RWPE2 (cell line): ENCODE measurements around the gene PTPN20.

Experiments
- ATAC-seq: fragments of 200-7000 bp; cut with Tn5 transposase; 3 replicates; pipeline ENCODE4 v1.9.1; 2021; ENCODE audit warnings: low read depth
- DNase-seq: peaks from one replicate; pipeline ENCODE4 v3.0.0-alpha.2; 2020; ENCODE audit warnings: low spot score
- H3K27ac ChIP-seq: fragments of 450-650 bp; 2 replicates; pipeline ENCODE4 v1.5.1; 2017; ENCODE audit warnings: mild to moderate bottlenecking; ENCODE audit not compliant: poor library complexity, severe bottlenecking
- H3K27me3 ChIP-seq: fragments of 250-450 bp; sonication (Bioruptor Pico); 2 replicates; pipeline ENCODE4 v1.5.1; 2021; ENCODE audit warnings: mild to moderate bottlenecking, moderate library complexity; ENCODE audit not compliant: insufficient read depth, poor library complexity, severe bottlenecking
- H3K36me3 ChIP-seq: fragments of 250-450 bp; sonication (Bioruptor Pico); 2 replicates; pipeline ENCODE4 v1.5.1; 2020; ENCODE audit warnings: low read depth, mild to moderate bottlenecking, moderate library complexity
- H3K4me1 ChIP-seq: fragments of 250-450 bp; sonication (Bioruptor Pico); 2 replicates; pipeline ENCODE4 v1.5.1; 2021; ENCODE audit warnings: mild to moderate bottlenecking, moderate library complexity; ENCODE audit not compliant: insufficient read depth, poor library complexity, severe bottlenecking
- H3K4me3 ChIP-seq: fragments of 250-450 bp; sonication (Bioruptor Pico); 2 replicates; pipeline ENCODE4 v1.5.1; 2021; ENCODE audit warnings: mild to moderate bottlenecking, moderate library complexity; ENCODE audit not compliant: severe bottlenecking
- H3K9me3 ChIP-seq: fragments of 250-450 bp; sonication (Bioruptor Pico); 2 replicates; pipeline ENCODE4 v1.5.1; 2021; ENCODE audit warnings: mild to moderate bottlenecking, moderate library complexity; ENCODE audit not compliant: severe bottlenecking
- TF ChIP-seq, protein P1 (sequence below): fragments of 450-650 bp; IDR thresholded peaks from one replicate; pipeline ENCODE4 v1.5.1; 2017; ENCODE audit warnings: mild to moderate bottlenecking, moderate library complexity; ENCODE audit not compliant: poor library complexity, severe bottlenecking

The PTPN20 gene

DNA sequence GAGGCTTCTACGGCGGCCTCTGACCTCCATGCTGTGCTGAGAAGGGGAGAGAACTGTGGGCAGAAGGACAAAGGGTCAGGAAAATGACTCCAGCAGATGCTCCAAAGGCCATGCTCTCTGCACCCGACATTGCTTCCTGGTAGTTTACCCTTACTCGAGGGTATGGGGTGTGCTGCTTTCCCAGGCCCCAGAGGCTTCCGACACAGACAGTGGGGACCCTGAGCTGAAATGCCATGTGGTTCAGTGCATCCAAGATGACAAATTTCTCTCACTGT, 130.9 kb downstream of the PTPN20 start:
- Histone ChIP-seq H3K4me1 (no peaks in the 10 kb centered on the region), H3K27ac (no peak overlapping the region), H3K36me3 (no peaks in the 10 kb centered on the region), H3K4me3 (no peak overlapping the region), H3K27me3 (no peaks in the 10 kb centered on the region), H3K9me3 (no peaks in the 10 kb centered on the region)
- TF ChIP-seq, protein P1, sequence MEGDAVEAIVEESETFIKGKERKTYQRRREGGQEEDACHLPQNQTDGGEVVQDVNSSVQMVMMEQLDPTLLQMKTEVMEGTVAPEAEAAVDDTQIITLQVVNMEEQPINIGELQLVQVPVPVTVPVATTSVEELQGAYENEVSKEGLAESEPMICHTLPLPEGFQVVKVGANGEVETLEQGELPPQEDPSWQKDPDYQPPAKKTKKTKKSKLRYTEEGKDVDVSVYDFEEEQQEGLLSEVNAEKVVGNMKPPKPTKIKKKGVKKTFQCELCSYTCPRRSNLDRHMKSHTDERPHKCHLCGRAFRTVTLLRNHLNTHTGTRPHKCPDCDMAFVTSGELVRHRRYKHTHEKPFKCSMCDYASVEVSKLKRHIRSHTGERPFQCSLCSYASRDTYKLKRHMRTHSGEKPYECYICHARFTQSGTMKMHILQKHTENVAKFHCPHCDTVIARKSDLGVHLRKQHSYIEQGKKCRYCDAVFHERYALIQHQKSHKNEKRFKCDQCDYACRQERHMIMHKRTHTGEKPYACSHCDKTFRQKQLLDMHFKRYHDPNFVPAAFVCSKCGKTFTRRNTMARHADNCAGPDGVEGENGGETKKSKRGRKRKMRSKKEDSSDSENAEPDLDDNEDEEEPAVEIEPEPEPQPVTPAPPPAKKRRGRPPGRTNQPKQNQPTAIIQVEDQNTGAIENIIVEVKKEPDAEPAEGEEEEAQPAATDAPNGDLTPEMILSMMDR = no peak
- DNase-seq (no peak), ATAC-seq (no peak)

DNA sequence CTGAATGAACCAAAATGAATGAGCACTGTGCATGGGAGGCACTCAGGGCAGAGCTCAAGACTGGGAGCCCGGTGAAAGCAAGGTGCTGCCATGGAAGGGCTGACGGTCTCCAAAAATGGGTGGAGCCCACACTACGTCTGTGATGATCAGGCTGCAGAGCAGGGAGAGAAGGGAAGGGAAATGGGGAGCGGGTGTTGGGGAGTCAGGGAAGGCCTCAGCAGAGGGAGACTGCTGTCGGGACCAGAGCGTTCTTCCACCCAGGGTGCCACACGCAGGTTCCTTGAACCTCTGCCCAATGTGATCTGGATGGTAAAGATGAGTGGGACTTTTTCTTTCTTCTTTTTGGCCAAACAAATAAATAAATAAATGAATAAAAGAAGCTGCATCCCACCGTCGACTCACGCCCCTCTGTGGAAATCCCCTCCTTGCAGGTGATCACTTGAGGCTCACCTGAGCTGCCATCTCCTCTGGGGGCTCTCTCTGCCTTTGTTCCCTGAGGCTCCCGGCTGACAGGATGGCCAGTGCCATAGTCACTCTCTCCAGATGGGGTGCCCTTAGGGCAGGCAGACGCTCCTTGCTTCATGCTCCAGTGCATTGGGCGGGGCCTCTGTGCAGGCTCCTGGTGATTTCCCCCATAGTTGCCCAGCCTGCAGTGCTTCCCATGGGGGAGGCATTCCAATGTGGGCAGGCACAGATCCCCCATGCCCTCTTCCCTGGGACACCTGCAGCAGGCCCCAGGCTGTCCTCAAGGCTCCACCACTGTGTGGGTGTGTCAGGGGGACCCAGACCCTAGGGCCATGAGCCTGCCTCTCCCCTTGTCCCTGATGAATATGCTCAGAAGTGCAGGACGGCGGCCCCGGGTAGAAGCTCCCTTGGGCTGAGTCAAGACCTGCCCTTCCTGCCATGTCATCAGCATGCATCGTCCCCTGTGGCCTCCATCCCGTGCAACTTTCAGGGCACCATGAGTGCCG, 131.8 kb downstream of the PTPN20 start:
- no peaks in the 10 kb centered on the region for H3K36me3 ChIP-seq
- no peak for DNase-seq
- TF ChIP-seq, protein P1 = no peak
- H3K9me3 ChIP-seq = no peaks in the 10 kb centered on the region
- no peak overlapping the region for H3K4me3 ChIP-seq
- no peak for ATAC-seq
- H3K4me1 ChIP-seq = no peaks in the 10 kb centered on the region
- H3K27ac ChIP-seq = no peak overlapping the region
- H3K27me3 ChIP-seq = no peaks in the 10 kb centered on the region

DNA sequence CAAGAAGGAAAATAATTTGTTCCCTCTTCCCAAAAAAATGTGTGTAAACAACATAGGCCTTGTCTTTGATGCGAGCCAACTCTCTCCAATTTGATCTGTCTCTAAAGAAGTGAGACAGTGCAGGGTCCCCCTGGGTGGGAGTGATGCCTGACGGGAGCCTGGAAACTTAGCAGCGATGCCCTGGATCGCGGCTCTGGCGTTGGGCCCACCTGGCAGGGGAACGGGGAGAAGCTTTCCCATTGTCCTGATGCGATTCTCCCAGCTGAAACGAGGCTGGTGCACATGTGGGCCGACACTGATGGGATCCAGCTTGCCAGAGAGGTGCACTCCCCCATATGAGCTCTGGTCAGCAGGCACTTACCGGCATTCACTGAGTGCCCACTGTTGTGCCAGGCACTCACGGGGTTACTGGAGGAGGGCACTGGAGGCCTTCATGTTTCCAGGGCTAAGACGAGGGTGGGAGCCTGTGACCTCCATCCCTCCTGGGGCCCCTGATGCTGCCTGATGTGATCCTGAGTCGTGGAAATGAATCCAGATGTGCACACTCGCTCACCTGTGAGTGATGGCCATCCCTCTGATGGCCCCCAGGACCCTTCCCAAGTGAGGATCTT, 132.8 kb downstream of the PTPN20 start:
- no peak for ATAC-seq
- no peaks in the 10 kb centered on the region for H3K9me3 ChIP-seq
- H3K4me1 ChIP-seq = no peaks in the 10 kb centered on the region
- TF ChIP-seq, protein P1 = no peak
- no peaks in the 10 kb centered on the region for H3K27me3 ChIP-seq
- H3K27ac ChIP-seq = no peak overlapping the region
- H3K36me3 ChIP-seq = no peaks in the 10 kb centered on the region
- DNase-seq = no peak
- H3K4me3 ChIP-seq = no peak overlapping the region

DNA sequence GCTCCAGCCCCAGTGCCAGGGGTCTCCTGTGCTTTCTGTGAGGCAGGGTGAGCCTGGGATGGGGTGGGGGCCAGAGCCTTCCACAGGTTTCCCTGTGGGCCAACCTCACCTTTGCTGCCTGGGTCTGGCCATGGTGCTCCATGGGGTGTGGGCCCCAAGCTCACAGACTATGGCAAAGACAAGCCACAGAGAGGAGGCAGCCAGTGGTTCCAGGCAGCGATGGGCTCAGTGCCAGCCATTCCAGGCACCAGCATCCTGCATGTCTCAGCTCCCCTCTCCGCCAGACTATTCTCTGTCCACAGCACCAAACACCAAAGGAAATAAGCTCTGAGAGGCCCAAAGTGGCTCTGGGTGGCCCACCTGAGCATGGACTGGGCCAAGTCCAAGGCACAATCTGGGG, 133.5 kb downstream of the PTPN20 start:
- Histone ChIP-seq H3K9me3 (no peaks in the 10 kb centered on the region), H3K4me1 (no peaks in the 10 kb centered on the region), H3K36me3 (no peaks in the 10 kb centered on the region), H3K27me3 (no peaks in the 10 kb centered on the region), H3K27ac (no peak overlapping the region), H3K4me3 (no peak overlapping the region)
- no peak for ATAC-seq
- TF ChIP-seq, protein P1 = no peak
- DNase-seq = no peak

DNA sequence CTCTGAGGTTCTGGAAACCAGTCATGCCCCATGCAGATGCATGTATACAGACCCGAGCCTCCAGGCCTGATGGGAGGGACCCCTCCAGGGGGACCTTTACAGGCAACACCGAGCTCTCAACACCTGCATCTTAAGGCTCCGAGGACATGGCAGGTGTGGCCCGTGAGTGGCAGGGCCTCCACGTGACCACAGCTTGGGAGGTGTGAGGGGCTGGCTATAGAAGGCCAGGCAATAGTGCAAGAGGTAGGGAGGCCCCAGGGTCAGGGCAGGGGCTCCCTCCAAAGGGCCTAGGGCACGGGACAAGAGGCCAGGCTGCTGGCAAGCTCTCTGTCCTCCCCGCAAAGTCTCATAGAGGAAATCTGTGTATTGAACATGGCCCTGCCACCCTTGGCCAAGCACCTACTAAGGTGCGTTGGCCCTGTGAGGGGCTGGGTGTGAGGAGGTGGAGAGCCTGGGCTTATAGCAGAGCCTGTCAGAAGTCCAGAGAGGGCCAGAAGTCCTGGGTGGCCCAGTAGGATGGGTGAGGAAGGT, 134.2 kb downstream of the PTPN20 start:
- TF ChIP-seq, protein P1 = no peak

More for the DNA sequence above, 134.2 kb downstream of the PTPN20 start:
- DNase-seq (no peak), ATAC-seq (no peak)
- Histone ChIP-seq H3K4me3 (no peak overlapping the region), H3K36me3 (no peaks in the 10 kb centered on the region), H3K27me3 (no peaks in the 10 kb centered on the region), H3K27ac (no peak overlapping the region), H3K4me1 (no peaks in the 10 kb centered on the region), H3K9me3 (no peaks in the 10 kb centered on the region)
